Stimulated activated CD8-positive, alpha-beta memory T cell treated with anti-CD3 and anti-CD28 coated beads, Interleukin-4, amount 100 ng/mL, for 48 hours (primary cell): ENCODE measurements around the gene CNTN2.

Source experiments
- DNase-seq: peaks from one replicate; pipeline ENCODE4 v3.0.0-alpha.2; 2020

CNTN2 gene

DNA sequence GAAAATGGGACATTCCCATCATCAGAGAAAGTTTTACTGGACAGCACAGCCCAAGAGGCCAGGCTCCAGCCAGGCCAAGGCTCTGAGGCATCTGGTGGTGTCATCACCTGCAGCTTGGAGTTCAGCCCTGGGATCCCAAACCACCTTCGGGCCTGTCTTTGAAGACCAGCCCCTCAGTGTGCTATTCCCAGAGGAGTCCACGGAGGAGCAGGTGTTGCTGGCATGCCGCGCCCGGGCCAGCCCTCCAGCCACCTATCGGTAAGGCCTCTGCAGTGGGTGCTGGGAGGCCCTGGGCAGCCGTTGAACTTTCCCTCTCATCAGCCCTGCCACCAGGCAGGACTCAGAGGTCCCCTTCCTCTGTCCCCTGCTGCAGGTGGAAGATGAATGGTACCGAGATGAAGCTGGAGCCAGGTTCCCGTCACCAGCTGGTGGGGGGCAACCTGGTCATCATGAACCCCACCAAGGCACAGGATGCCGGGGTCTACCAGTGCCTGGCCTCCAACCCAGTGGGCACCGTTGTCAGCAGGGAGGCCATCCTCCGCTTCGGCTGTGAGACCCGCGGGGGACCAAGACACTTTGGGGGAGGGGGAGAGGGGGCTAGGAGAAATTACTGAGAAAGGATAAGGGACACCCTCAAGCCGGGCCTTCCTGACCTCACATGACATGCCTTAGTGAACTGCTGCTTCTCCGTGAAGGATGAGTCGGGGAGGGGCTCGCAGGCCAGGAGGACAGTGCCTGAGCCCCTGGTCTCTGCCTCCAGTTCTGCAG, 15.0 kb downstream of the CNTN2 start:
- DNase-seq, result no peak

- no peak for DNase-seq
Measured at GRCh38 chr1:205058853-205059252, 15.8 kb downstream of the CNTN2 start.

DNA sequence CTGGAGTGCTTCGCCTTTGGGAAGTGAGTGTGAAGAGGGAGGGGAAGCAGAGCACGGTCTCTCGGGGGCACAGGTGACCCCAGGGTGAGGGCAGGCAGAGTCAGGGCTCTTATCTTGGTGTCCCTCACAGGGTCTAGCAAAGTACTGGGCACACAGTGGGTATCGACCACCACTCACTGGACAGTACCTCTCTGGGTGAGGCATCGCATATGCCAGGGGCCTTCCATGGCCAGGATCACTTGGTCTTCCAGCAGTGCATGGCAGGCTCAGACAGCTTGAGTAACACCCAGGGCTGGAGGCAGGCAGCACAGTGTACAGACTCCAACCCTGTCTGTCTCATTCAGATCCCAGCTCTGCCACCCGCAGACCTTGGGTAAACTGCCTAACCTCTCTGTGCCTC, 16.6 kb downstream of the CNTN2 start:
- no peak for DNase-seq

DNA sequence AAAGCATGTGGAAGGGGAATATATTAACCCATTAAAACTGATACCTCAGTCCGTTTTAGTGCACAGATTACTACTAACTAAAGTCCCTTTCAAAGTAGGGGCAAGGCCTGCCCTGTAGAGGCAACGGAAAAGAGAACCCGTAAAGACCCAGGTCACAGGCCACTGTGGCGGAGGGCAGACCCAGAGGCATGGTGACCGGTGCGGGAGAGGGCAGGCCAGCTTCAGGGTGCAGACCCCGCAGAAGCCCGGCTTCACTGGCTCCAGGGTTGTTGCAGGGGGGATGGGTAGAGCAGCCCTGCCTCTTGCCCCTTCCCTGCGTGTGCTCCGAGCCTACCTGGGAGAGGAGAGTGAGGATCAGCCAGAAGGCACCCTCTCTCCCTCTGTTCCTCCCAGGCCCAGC, 17.7 kb downstream of the CNTN2 start:
- no peak for DNase-seq

GRCh38 chr1:205061227-205061626, 18.2 kb downstream of the CNTN2 start:
- no peak for DNase-seq

DNA sequence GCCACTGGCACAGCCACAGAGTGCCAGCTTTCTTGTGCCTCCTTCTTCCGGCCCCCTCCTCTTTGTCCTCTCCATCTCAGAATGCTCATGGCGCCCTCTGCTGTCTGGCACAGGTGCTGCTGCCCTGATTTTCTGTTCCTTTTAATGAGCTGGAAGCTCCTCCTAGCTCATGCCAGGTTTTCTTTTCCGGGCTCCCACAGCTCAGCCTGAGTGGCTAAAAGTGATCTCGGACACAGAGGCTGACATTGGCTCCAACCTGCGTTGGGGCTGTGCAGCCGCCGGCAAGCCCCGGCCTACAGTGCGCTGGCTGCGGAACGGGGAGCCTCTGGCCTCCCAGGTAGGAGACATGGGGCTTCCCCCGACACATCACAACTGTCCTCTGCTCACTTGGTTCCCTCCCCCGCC, 18.7 kb downstream of the CNTN2 start:
- peak; percentile 89 for DNase-seq

DNA sequence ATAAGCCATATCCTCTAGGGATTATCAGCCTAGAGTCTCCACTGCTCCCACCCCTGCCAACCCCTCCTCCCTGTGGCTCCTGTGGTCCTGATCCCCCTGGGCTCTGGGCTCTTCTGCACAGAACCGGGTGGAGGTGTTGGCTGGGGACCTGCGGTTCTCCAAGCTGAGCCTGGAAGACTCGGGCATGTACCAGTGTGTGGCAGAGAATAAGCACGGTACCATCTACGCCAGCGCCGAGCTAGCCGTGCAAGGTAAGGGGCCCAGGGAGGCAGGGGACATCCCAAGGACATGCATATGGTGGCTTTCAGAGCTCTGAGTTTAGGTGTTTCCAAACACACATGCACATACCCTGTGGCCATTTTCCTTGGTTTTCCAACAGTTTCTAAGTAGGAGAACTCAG, 19.3 kb downstream of the CNTN2 start:
- no peak for DNase-seq

DNA sequence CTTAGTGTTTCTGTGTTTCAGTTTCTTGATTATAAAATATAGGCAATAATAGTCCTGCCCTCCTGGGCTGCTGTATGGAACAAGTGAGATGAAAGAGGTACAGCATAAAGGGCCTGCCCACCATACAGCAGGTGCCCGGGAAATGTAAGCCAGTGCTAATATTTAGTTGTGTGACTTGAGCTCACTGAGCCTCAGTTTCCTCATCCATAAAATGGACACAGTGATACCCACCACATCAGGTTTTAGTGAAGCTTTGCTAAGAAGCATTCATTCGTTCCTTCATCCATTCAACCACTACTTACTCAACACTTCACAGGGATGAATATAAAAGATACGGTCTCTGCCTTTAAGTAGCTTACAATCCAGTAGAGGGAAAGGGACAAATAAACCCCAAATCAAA, 19.9 kb downstream of the CNTN2 start:
- no peak for DNase-seq

GRCh38 chr1:205064301-205064700, 21.3 kb downstream of the CNTN2 start:
- DNase-seq, result no peak

GRCh38 chr1:205064741-205065316, 21.8 kb downstream of the CNTN2 start:
- DNase-seq, result no peak

- DNase-seq, result no peak
Measured at GRCh38 chr1:205065666-205066065, 22.7 kb downstream of the CNTN2 start.

- no peak for DNase-seq
Measured at GRCh38 chr1:205066141-205066818, 23.3 kb downstream of the CNTN2 start.

GRCh38 chr1:205067031-205067430, 24.0 kb downstream of the CNTN2 start:
- no peak for DNase-seq

DNA sequence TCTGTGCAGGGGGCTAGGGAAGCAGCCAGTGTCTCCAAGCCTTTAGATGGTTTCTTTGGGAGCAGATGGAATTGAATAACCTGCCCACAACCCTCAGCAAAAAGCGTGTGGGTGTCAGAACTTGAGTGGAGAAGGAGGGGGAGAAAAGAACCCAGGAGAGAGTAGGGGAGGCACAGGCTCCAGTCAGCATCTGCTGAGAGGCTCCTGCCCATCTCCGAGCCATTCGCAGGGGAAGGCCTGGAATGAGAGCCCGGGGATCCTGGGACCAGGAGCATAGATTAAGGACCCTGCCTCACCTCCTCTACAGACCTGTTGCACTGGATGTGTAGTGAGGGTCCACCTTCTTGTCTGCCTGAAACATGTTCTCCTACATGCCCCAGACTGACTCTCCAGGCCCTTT, 25.0 kb downstream of the CNTN2 start:
- DNase-seq, result no peak

- no peak for DNase-seq
Measured at GRCh38 chr1:205068457-205069040, 25.5 kb downstream of the CNTN2 start.

GRCh38 chr1:205069371-205070125, 26.5 kb downstream of the CNTN2 start:
- no peak for DNase-seq

DNA sequence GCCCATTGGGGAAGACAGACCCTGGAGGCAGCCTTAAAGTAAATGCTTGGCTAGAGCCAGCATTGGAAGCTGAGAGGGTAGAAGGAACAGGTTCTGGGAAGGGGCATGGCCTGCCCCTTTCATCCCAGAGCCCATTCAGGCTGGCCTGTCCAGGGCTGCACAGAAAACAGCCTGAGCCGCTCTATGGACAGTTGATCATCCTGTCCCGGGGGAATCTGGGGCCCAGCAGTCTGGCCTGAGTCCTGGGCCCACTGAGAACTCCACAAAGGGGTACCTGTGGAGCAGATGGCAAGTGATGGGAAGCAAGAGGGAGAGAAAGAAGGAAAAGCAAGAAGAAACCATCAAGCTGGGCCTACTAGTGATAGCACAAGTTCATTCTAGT, 28.0 kb downstream of the CNTN2 start:
- DNase-seq, result no peak

DNA sequence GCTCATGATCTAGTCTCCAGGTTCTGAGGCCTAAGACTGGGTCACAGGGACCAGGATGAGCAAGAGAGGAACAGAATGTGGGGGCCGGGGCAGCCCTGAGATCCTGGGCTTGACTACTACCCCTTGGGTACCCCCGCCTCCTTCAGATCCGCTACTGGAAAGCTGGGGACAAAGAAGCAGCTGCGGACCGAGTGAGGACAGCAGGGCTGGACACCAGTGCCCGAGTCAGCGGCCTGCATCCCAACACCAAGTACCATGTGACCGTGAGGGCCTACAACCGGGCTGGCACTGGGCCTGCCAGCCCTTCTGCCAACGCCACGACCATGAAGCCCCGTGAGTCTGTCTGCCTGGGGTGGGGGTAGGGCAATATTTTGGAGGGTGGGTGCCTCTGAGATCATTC, 28.8 kb downstream of the CNTN2 start:
- DNase-seq, result no peak

GRCh38 chr1:205072286-205072685, 29.3 kb downstream of the CNTN2 start:
- no peak for DNase-seq

GRCh38 chr1:205072881-205073280, 29.9 kb downstream of the CNTN2 start:
- DNase-seq, result no peak

DNA sequence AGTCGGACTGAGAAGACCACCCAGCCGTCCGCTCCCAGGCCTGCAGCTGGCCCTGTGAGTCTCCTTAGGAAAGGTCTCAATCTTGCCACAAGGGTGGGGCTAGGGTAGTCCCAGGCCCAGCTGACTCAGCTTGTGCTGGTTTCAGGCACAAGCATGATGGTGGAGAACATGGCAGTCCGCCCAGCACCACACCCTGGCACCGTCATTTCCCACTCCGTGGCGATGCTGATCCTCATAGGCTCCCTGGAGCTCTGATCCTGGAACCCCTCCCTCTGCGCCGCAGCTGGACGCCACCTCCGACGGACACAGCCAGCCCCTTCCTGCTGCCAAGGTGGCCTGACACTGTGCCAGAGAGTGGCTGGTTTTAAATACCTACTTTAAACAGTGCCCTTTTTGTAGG, 30.5 kb downstream of the CNTN2 start:
- no peak for DNase-seq

GRCh38 chr1:205074084-205074483, 31.1 kb downstream of the CNTN2 start:
- no peak for DNase-seq

GRCh38 chr1:205074513-205074912, 31.5 kb downstream of the CNTN2 start:
- DNase-seq, result peak; percentile 15
